ENCODE measurements around the gene PTPRG. TPM values are rescaled to one million over a fixed set of nuclear protein-coding genes. Genes with fewer than 3 reads are reported as not detected.
"Not testable (repeated sequence)": the region's sequence is repeated elsewhere in the genome, so short reads cannot be mapped to it uniquely, and the experiment has no call there.

PTPRG gene
- total RNA-seq, 6 experiments from 2014 or later = 11.7 to 27.8 (median 14.7) TPM

- intact Hi-C loops (cut with DNase I) = no loop called here
- WGBS (ENCODE audit: insufficient coverage, low coverage, low lambda C conversion rate, missing lambda C conversion rate) = 88% methylated on average over 4 of the region's 4 CpGs
- no peaks in the 10 kb centered on the region for H3K36me3 ChIP-seq
- TF ChIP-seq CTCF (IDR thresholded peaks at IDR 0.05) (no peak), POLR2A (IDR thresholded peaks at IDR 0.05) (no peak)
- no peak overlapping the region for H3K27ac ChIP-seq
- H3K9me3 ChIP-seq = no peaks in the 10 kb centered on the region
- peaks cover 0 to 36% (median 12%) of the 10 kb centered on the region in 4 donors for H3K4me1 ChIP-seq
- no peak for DNase-seq
- no peak for ATAC-seq
- H3K4me3 ChIP-seq = no peak overlapping the region
- H3K27me3 ChIP-seq = no peaks in the 10 kb centered on the region
Measured at GRCh38 chr3:61813636-61814035, 252.3 kb downstream of the PTPRG start.

- no peak overlapping the region for H3K27ac ChIP-seq
- H3K36me3 ChIP-seq = no peaks in the 10 kb centered on the region
- WGBS (ENCODE audit: insufficient coverage, low coverage, low lambda C conversion rate, missing lambda C conversion rate) = 21% methylated on average over 1 of the region's 1 CpG
Measured at GRCh38 chr3:61814674-61815073, 253.3 kb downstream of the PTPRG start.

GRCh38 chr3:61816304-61816703 is 254.9 kb downstream of the PTPRG start:
- intact Hi-C loops (cut with DNase I); H3K9me3 ChIP-seq; H3K36me3 ChIP-seq; H3K4me3 ChIP-seq; H3K27ac ChIP-seq; DNase-seq; H3K27me3 ChIP-seq: not testable (repeated sequence)
- 86% methylated on average over 1 of the region's 5 CpGs for WGBS (ENCODE audit: insufficient coverage, low coverage, low lambda C conversion rate, missing lambda C conversion rate)
- ATAC-seq = peak in 3 of 4 donors; percentile 76 to 80 (median 77)
- peaks cover 0 to 11% (median 0%) of the 10 kb centered on the region in 4 donors for H3K4me1 ChIP-seq

More at GRCh38 chr3:61814674-61815073, 253.3 kb downstream of the PTPRG start:
- intact Hi-C loops (cut with DNase I) = no loop called here
- H3K4me3 ChIP-seq = no peak overlapping the region
- H3K4me1 ChIP-seq = peaks cover 0 to 26% (median 6%) of the 10 kb centered on the region in 4 donors
- TF ChIP-seq POLR2A (IDR thresholded peaks at IDR 0.05) (no peak), CTCF (IDR thresholded peaks at IDR 0.05) (no peak)
- H3K27me3 ChIP-seq = no peaks in the 10 kb centered on the region
- no peak for DNase-seq
- ATAC-seq = no peak
- H3K9me3 ChIP-seq = no peaks in the 10 kb centered on the region

- ATAC-seq (no peak), DNase-seq (no peak)
- H3K27me3 ChIP-seq = no peaks in the 10 kb centered on the region
- no peaks in the 10 kb centered on the region for H3K9me3 ChIP-seq
- intact Hi-C loops (cut with DNase I) = no loop called here
- no peak overlapping the region for H3K27ac ChIP-seq
- H3K36me3 ChIP-seq = no peaks in the 10 kb centered on the region
- TF ChIP-seq CTCF (IDR thresholded peaks at IDR 0.05) (no peak), POLR2A (IDR thresholded peaks at IDR 0.05) (no peak)
- WGBS (ENCODE audit: insufficient coverage, low coverage, low lambda C conversion rate, missing lambda C conversion rate) = 98% methylated on average over 3 of the region's 3 CpGs
- H3K4me3 ChIP-seq = no peak overlapping the region
- peaks cover 0 to 18% (median 0%) of the 10 kb centered on the region in 4 donors for H3K4me1 ChIP-seq
Measured at GRCh38 chr3:61819861-61820260, 258.5 kb downstream of the PTPRG start.

GRCh38 chr3:61820306-61820992 is 259.1 kb downstream of the PTPRG start:
- WGBS (ENCODE audit: insufficient coverage, low coverage, low lambda C conversion rate, missing lambda C conversion rate) = 93% methylated on average over 4 of the region's 6 CpGs
- intact Hi-C loops (cut with DNase I) = no loop called here
- Histone ChIP-seq H3K36me3 (no peaks in the 10 kb centered on the region), H3K27ac (no peak overlapping the region), H3K4me3 (no peak overlapping the region), H3K27me3 (no peaks in the 10 kb centered on the region), H3K9me3 (no peaks in the 10 kb centered on the region), H3K4me1 (peaks cover 0 to 18% (median 0%) of the 10 kb centered on the region in 4 donors)
- DNase-seq (no peak), ATAC-seq (no peak)
- TF ChIP-seq CTCF (IDR thresholded peaks at IDR 0.05) (no peak), POLR2A (IDR thresholded peaks at IDR 0.05) (no peak)

All from right lobe of liver (tissue), 6 donors.